ENCODE measurements around the gene DENND1B. TPM values are rescaled to one million over a fixed set of nuclear protein-coding genes. Genes with fewer than 3 reads are reported as not detected.

The DENND1B gene
- total and polyA plus RNA-seq, 2 donors (not counting 1 experiment from before 2014, with no cell fraction given): 4.3 to 25.4 TPM

DNA sequence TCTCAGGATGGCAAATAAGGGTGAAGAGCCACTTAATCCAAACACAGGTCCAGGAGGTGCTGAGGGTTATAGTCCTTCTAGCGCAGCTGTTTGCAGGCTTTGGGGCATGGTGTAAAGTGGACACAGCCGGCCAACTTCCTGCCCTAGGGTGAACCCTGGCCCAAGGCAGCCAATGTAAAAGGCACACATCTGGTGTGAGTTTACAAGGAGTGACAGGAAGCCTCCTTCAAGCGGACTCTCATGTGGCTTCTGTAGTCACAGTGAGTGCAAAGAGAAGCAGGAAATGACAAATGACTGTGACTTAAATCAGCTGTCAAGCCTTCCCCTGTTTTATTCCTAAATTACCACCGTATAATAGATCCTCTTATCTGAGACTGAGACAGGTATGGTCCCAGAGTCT lies 294.2 kb downstream of the DENND1B start:
- H3K4me1 ChIP-seq (ENCODE audit: control insufficient read depth in 2 of 2, insufficient read depth in 2 of 2, low read length in 2 of 2): no peaks in the 10 kb centered on the region
- H3K4me3 ChIP-seq (ENCODE audit: control extremely low read depth in 1 of 5, extremely low read depth in 1 of 5, insufficient read depth in 1 of 5, low read depth in 2 of 5, low read length in 4 of 5): no peak overlapping the region
- ChIA-PET POLR2A (no interaction called here), CTCF (no interaction called here)
- DNase-seq (no peak), ATAC-seq (ENCODE audit: low read depth) (no peak)
- TF ChIP-seq EZH2 (IDR thresholded peaks at IDR 0.05; ENCODE audit: borderline replicate concordance, insufficient read depth, low read depth, low read length, poor library complexity, severe bottlenecking) (no peak), CTCF (IDR thresholded peaks at IDR 0.05) (no peak)
- Mint-ChIP-seq H3K9me3 (ENCODE audit: insufficient read depth) (no peaks in the 10 kb centered on the region), H3K27me3 (no peaks in the 10 kb centered on the region), H3K4me1 (no peaks in the 10 kb centered on the region), H3K27ac (no peak overlapping the region), H3K4me3 (no peak overlapping the region)
- H3K27ac ChIP-seq (ENCODE audit: low read length in 2 of 2): no peak overlapping the region
- no peaks in the 10 kb centered on the region for H4K20me1 ChIP-seq (ENCODE audit: control insufficient read depth, insufficient read depth, low read length, poor library complexity, severe bottlenecking)
- no peaks in the 10 kb centered on the region for H3K79me2 ChIP-seq (ENCODE audit: control insufficient read depth, insufficient read depth, low read length)
- H3K4me2 ChIP-seq (replicated peaks; ENCODE audit: low read depth, low read length, poor library complexity, severe bottlenecking): no peak overlapping the region
- H3K9me3 ChIP-seq (ENCODE audit: control extremely low read depth in 1 of 3, control insufficient read depth in 2 of 3, insufficient read depth in 1 of 3, low read length in 2 of 3): no peaks in the 10 kb centered on the region
- H3K9ac ChIP-seq (ENCODE audit: low read length): no peak overlapping the region
- intact Hi-C loops (cut with micrococcal nuclease): no loop called here
- 27% methylated on average over 3 of the region's 4 CpGs for WGBS (ENCODE audit: insufficient coverage)
- no peaks in the 10 kb centered on the region for H3K36me3 ChIP-seq (replicated peaks in 1 of 2; ENCODE audit: control extremely low read depth in 1 of 2, control insufficient read depth in 1 of 2, extremely low read depth in 1 of 2, insufficient read depth in 2 of 2, low read length in 1 of 2)
- no peaks in the 10 kb centered on the region for H3K27me3 ChIP-seq (replicated peaks in 1 of 4; ENCODE audit: control extremely low read depth in 1 of 4, control insufficient read depth in 3 of 4, insufficient read depth in 4 of 4, low read length in 3 of 4)
- H2AFZ ChIP-seq (ENCODE audit: insufficient read depth, low read depth, low read length, poor library complexity, severe bottlenecking): no peak overlapping the region

GRCh38 chr1:197480446-197480845 lies 294.8 kb downstream of the DENND1B start:
- H3K4me3 Mint-ChIP-seq: no peak overlapping the region
- Histone ChIP-seq H3K4me2 (replicated peaks; ENCODE audit: low read depth, low read length, poor library complexity, severe bottlenecking) (no peak overlapping the region), H3K4me1 (ENCODE audit: control insufficient read depth in 2 of 2, insufficient read depth in 2 of 2, low read length in 2 of 2) (no peaks in the 10 kb centered on the region), H3K27me3 (replicated peaks in 1 of 4; ENCODE audit: control extremely low read depth in 1 of 4, control insufficient read depth in 3 of 4, insufficient read depth in 4 of 4, low read length in 3 of 4) (no peaks in the 10 kb centered on the region), H3K79me2 (ENCODE audit: control insufficient read depth, insufficient read depth, low read length) (no peaks in the 10 kb centered on the region), H3K27ac (ENCODE audit: low read length in 2 of 2) (no peak overlapping the region), H3K9me3 (ENCODE audit: control extremely low read depth in 1 of 3, control insufficient read depth in 2 of 3, insufficient read depth in 1 of 3, low read length in 2 of 3) (no peaks in the 10 kb centered on the region), H3K36me3 (replicated peaks in 1 of 2; ENCODE audit: control extremely low read depth in 1 of 2, control insufficient read depth in 1 of 2, extremely low read depth in 1 of 2, insufficient read depth in 2 of 2, low read length in 1 of 2) (no peaks in the 10 kb centered on the region), H3K9ac (ENCODE audit: low read length) (no peak overlapping the region), H3K4me3 (ENCODE audit: control extremely low read depth in 1 of 5, extremely low read depth in 1 of 5, insufficient read depth in 1 of 5, low read depth in 2 of 5, low read length in 4 of 5) (no peak overlapping the region), H4K20me1 (ENCODE audit: control insufficient read depth, insufficient read depth, low read length, poor library complexity, severe bottlenecking) (no peaks in the 10 kb centered on the region), H2AFZ (ENCODE audit: insufficient read depth, low read depth, low read length, poor library complexity, severe bottlenecking) (no peak overlapping the region)
- H3K27me3 Mint-ChIP-seq: no peaks in the 10 kb centered on the region
- H3K9me3 Mint-ChIP-seq (ENCODE audit: insufficient read depth): no peaks in the 10 kb centered on the region
- ATAC-seq (ENCODE audit: low read depth): no peak
- DNase-seq: no peak
- WGBS (ENCODE audit: insufficient coverage): no CpG with 5 or more reads among the region's 6 CpGs
- no peak for TF ChIP-seq EZH2 (IDR thresholded peaks at IDR 0.05; ENCODE audit: borderline replicate concordance, insufficient read depth, low read depth, low read length, poor library complexity, severe bottlenecking)
- no peak for TF ChIP-seq CTCF (IDR thresholded peaks at IDR 0.05)
- H3K27ac Mint-ChIP-seq: no peak overlapping the region
- POLR2A ChIA-PET: no interaction called here
- CTCF ChIA-PET: no interaction called here
- no peaks in the 10 kb centered on the region for H3K4me1 Mint-ChIP-seq
- intact Hi-C loops (cut with micrococcal nuclease): no loop called here
